ENCODE data around the gene KIF3C. TPM values are rescaled to one million over a fixed set of nuclear protein-coding genes. Genes with fewer than 3 reads are reported as not detected.
A peak's percentile ranks its signal among the peaks of the same experiment; 100 is the strongest.

KIF3C gene
- total and polyA plus RNA-seq, 2 donors from 2014 or later: 1.9 to 4.8 TPM

- Histone ChIP-seq H3K27me3 (ENCODE audit: control insufficient read depth, insufficient read depth, low read length) (no peaks in the 10 kb centered on the region), H3K4me1 (ENCODE audit: control insufficient read depth in 2 of 3, insufficient read depth in 2 of 3, low read depth in 1 of 3, low read length in 3 of 3) (no peaks in the 10 kb centered on the region), H3K9me3 (ENCODE audit: control insufficient read depth in 2 of 3, insufficient read depth in 1 of 3, low read length in 3 of 3) (no peaks in the 10 kb centered on the region), H3K27ac (ENCODE audit: low read depth in 2 of 2, low read length in 2 of 2) (no peak overlapping the region), H3K4me3 (ENCODE audit: low read length in 3 of 3) (no peak overlapping the region), H3K9ac (ENCODE audit: low read length in 3 of 3) (no peak overlapping the region), H3K36me3 (ENCODE audit: control insufficient read depth in 2 of 3, insufficient read depth in 3 of 3, low read length in 3 of 3) (no peaks in the 10 kb centered on the region)
- FAIRE-seq (no peak), DNase-seq (peak in 1 of 5 donors; percentile 42)
- intact Hi-C loops (cut with DNase I): no loop called here
- no peak for TF ChIP-seq CTCF (IDR thresholded peaks at IDR 0.05; ENCODE audit: borderline replicate concordance, extremely low read depth, insufficient read depth)
Observed at GRCh38 chr2:25955036-25955435, 27.3 kb downstream of the KIF3C start.

GRCh38 chr2:25954199-25954752 is 28.0 kb downstream of the KIF3C start:
- no peaks in the 10 kb centered on the region for H3K4me1 ChIP-seq (ENCODE audit: control insufficient read depth in 2 of 3, insufficient read depth in 2 of 3, low read depth in 1 of 3, low read length in 3 of 3)
- no peak for TF ChIP-seq CTCF (IDR thresholded peaks at IDR 0.05; ENCODE audit: borderline replicate concordance, extremely low read depth, insufficient read depth)
- H3K27me3 ChIP-seq (ENCODE audit: control insufficient read depth, insufficient read depth, low read length): no peaks in the 10 kb centered on the region
- H3K27ac ChIP-seq (ENCODE audit: low read depth in 2 of 2, low read length in 2 of 2): no peak overlapping the region
- H3K9me3 ChIP-seq (ENCODE audit: control insufficient read depth in 2 of 3, insufficient read depth in 1 of 3, low read length in 3 of 3): no peaks in the 10 kb centered on the region
- intact Hi-C loops (cut with DNase I): no loop called here
- no peak overlapping the region for H3K9ac ChIP-seq (ENCODE audit: low read length in 3 of 3)
- FAIRE-seq: no peak
- H3K36me3 ChIP-seq (ENCODE audit: control insufficient read depth in 2 of 3, insufficient read depth in 3 of 3, low read length in 3 of 3): no peaks in the 10 kb centered on the region
- H3K4me3 ChIP-seq (ENCODE audit: low read length in 3 of 3): no peak overlapping the region
- peak in 1 of 5 donors; percentile 69 for DNase-seq

- peak; percentile 62 for FAIRE-seq
- H3K9ac ChIP-seq (ENCODE audit: low read length in 3 of 3): no peak overlapping the region
- peak; percentile 97 for TF ChIP-seq CTCF (IDR thresholded peaks at IDR 0.05; ENCODE audit: borderline replicate concordance, extremely low read depth, insufficient read depth)
- no peaks in the 10 kb centered on the region for H3K36me3 ChIP-seq (ENCODE audit: control insufficient read depth in 2 of 3, insufficient read depth in 3 of 3, low read length in 3 of 3)
- no peak overlapping the region for H3K27ac ChIP-seq (ENCODE audit: low read depth in 2 of 2, low read length in 2 of 2)
- H3K4me3 ChIP-seq (ENCODE audit: low read length in 3 of 3): no peak overlapping the region
- H3K9me3 ChIP-seq (ENCODE audit: control insufficient read depth in 2 of 3, insufficient read depth in 1 of 3, low read length in 3 of 3): no peaks in the 10 kb centered on the region
- peak; percentile 87 to 93 (median 91) for DNase-seq
- intact Hi-C loops (cut with DNase I): no loop called here
- H3K4me1 ChIP-seq (ENCODE audit: control insufficient read depth in 2 of 3, insufficient read depth in 2 of 3, low read depth in 1 of 3, low read length in 3 of 3): no peaks in the 10 kb centered on the region
- no peaks in the 10 kb centered on the region for H3K27me3 ChIP-seq (ENCODE audit: control insufficient read depth, insufficient read depth, low read length)
Observed at GRCh38 chr2:25951071-25951547, 31.2 kb downstream of the KIF3C start.

GRCh38 chr2:25948437-25948836 is 33.9 kb downstream of the KIF3C start:
- intact Hi-C loops (cut with DNase I): no loop called here
- H3K9me3 ChIP-seq (ENCODE audit: control insufficient read depth in 2 of 3, insufficient read depth in 1 of 3, low read length in 3 of 3): no peaks in the 10 kb centered on the region

More at GRCh38 chr2:25948437-25948836, 33.9 kb downstream of the KIF3C start:
- no peak for DNase-seq
- no peak for TF ChIP-seq CTCF (IDR thresholded peaks at IDR 0.05; ENCODE audit: borderline replicate concordance, extremely low read depth, insufficient read depth)
- Histone ChIP-seq H3K4me1 (ENCODE audit: control insufficient read depth in 2 of 3, insufficient read depth in 2 of 3, low read depth in 1 of 3, low read length in 3 of 3) (no peaks in the 10 kb centered on the region), H3K36me3 (ENCODE audit: control insufficient read depth in 2 of 3, insufficient read depth in 3 of 3, low read length in 3 of 3) (no peaks in the 10 kb centered on the region), H3K9ac (ENCODE audit: low read length in 3 of 3) (no peak overlapping the region), H3K4me3 (ENCODE audit: low read length in 3 of 3) (no peak overlapping the region), H3K27ac (ENCODE audit: low read depth in 2 of 2, low read length in 2 of 2) (no peak overlapping the region), H3K27me3 (ENCODE audit: control insufficient read depth, insufficient read depth, low read length) (no peaks in the 10 kb centered on the region)
- FAIRE-seq: no peak

Measured in kidney (tissue), 14 donors.